Tibial nerve (tissue), 4 donors: Measurements from ENCODE around the gene FIP1L1. TPM values are rescaled to one million over a fixed set of nuclear protein-coding genes. Genes with fewer than 3 reads are reported as not detected.
"Not testable (repeated sequence)": the region's sequence is repeated elsewhere in the genome, so short reads cannot be mapped to it uniquely, and the experiment has no call there.

Experiments used
- DNase-seq, 2 donors: peaks; one replicate each; pipeline ENCODE4 v3.0.0-alpha.2; 2019; ENCODE audit warnings: low spot score in 2 of 2
- H3K27ac ChIP-seq, 4 donors: fragments of 200-600 bp; sonication (generic) in 3 of 4; one replicate each; pipeline ENCODE4 v1.5.1; 2017 to 2019; ENCODE audit warnings: mild to moderate bottlenecking in 1 of 4
- H3K27me3 ChIP-seq, 2 donors: fragments of 200-600 bp; sonication (generic) in 1 of 2; one replicate each; pipeline versions ENCODE4 v1.5.1 to v1.6.0; 2017 to 2019
- H3K36me3 ChIP-seq, 3 donors: fragments of 200-600 bp; sonication (generic); one replicate each; pipeline ENCODE4 v1.5.1; 2018 to 2019
- H3K4me1 ChIP-seq, 4 donors: fragments of 200-600 bp; sonication (generic) in 3 of 4; one replicate each; pipeline ENCODE4 v1.5.1; 2017 to 2019
- H3K4me3 ChIP-seq, 4 donors: fragments of 200-600 bp; sonication (generic) in 3 of 4; one replicate each; pipeline ENCODE4 v1.5.1; 2017 to 2019; ENCODE audit warnings: mild to moderate bottlenecking in 1 of 4, moderate library complexity in 1 of 4
- H3K9me3 ChIP-seq, 4 donors: fragments of 200-600 bp; sonication (generic) in 3 of 4; one replicate each; pipeline ENCODE4 v1.5.1; 2017 to 2019
- EP300 ChIP-seq, 2 donors: sonication (generic); formaldehyde crosslinking; IDR thresholded peaks; one replicate each; pipeline ENCODE4 v1.6.1; 2017; ENCODE audit warnings: antibody characterized with exemption in 2 of 2, mild to moderate bottlenecking in 1 of 2
- POLR2A ChIP-seq, 2 donors: fragments of 450-650 bp; IDR thresholded peaks; one replicate each; pipeline ENCODE4 v1.6.1; 2017; ENCODE audit warnings: antibody characterized with exemption in 2 of 2, mild to moderate bottlenecking in 2 of 2, moderate library complexity in 2 of 2
- WGBS, 2 donors: methylation state at CpG; one replicate each; pipeline ENCODE4 v1.1.5; 2018; 5-methylcytosine and 5-hydroxymethylcytosine counted together
- total RNA-seq, 4 donors: library from RNA; depleted of rRNA; stranded (reverse); fragments of >200 nt; gene quantifications; one replicate each; pipeline ENCODE4 v1.1.0, GENCODE V29; 2016
- TF ChIP-seq, protein P1 (sequence below), 5 experiments: fragments of 200-600 bp in 3 of 5; fragments of 450-650 bp in 2 of 5; sonication (generic) in 3 of 5; IDR thresholded peaks; one replicate each; pipeline ENCODE4 v1.5.1; 2016 to 2019; ENCODE audit warnings: antibody characterized with exemption in 5 of 5, mild to moderate bottlenecking in 3 of 5, moderate library complexity in 2 of 5

FIP1L1 gene
- total RNA-seq, 4 donors from 2014 or later = 43.2 to 56.4 (median 51.8) TPM

GRCh38 chr4:53459548-53459947 lies 82.1 kb downstream of the FIP1L1 start:
- no peak for DNase-seq
- TF ChIP-seq POLR2A (IDR thresholded peaks at IDR 0.05) (no peak), EP300 (IDR thresholded peaks at IDR 0.05) (no peak)
- TF ChIP-seq, protein P1, sequence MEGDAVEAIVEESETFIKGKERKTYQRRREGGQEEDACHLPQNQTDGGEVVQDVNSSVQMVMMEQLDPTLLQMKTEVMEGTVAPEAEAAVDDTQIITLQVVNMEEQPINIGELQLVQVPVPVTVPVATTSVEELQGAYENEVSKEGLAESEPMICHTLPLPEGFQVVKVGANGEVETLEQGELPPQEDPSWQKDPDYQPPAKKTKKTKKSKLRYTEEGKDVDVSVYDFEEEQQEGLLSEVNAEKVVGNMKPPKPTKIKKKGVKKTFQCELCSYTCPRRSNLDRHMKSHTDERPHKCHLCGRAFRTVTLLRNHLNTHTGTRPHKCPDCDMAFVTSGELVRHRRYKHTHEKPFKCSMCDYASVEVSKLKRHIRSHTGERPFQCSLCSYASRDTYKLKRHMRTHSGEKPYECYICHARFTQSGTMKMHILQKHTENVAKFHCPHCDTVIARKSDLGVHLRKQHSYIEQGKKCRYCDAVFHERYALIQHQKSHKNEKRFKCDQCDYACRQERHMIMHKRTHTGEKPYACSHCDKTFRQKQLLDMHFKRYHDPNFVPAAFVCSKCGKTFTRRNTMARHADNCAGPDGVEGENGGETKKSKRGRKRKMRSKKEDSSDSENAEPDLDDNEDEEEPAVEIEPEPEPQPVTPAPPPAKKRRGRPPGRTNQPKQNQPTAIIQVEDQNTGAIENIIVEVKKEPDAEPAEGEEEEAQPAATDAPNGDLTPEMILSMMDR (IDR thresholded peaks at IDR 0.05) = no peak
- H3K27ac ChIP-seq = no peak overlapping the region
- H3K36me3 ChIP-seq = peaks cover 0 to 70% (median 0%) of the 10 kb centered on the region in 3 donors
- H3K27me3 ChIP-seq = no peaks in the 10 kb centered on the region
- no peaks in the 10 kb centered on the region for H3K9me3 ChIP-seq
- H3K4me1 ChIP-seq = no peaks in the 10 kb centered on the region
- no peak overlapping the region for H3K4me3 ChIP-seq

GRCh38 chr4:53461244-53461643 lies 83.8 kb downstream of the FIP1L1 start:
- WGBS, 2 donors = 94 to 99% methylated on average over 2 of the region's 2 CpGs
- no peaks in the 10 kb centered on the region for H3K4me1 ChIP-seq
- peaks cover 0 to under 1% (median 0%) of the 10 kb centered on the region in 4 donors for H3K9me3 ChIP-seq
- no peaks in the 10 kb centered on the region for H3K27me3 ChIP-seq
- no peak for DNase-seq
- TF ChIP-seq POLR2A (IDR thresholded peaks at IDR 0.05) (no peak), EP300 (IDR thresholded peaks at IDR 0.05) (no peak)
- TF ChIP-seq, protein P1 (IDR thresholded peaks at IDR 0.05) = no peak
- peaks cover 0 to 53% (median 0%) of the 10 kb centered on the region in 3 donors for H3K36me3 ChIP-seq
- H3K4me3 ChIP-seq = no peak overlapping the region
- H3K27ac ChIP-seq = no peak overlapping the region

GRCh38 chr4:53463340-53463739 lies 85.9 kb downstream of the FIP1L1 start:
- 85 to 88% methylated on average over 5 of the region's 5 CpGs for WGBS, 2 donors
- Histone ChIP-seq H3K9me3 (peaks cover 0 to 19% (median 1%) of the 10 kb centered on the region in 4 donors), H3K4me3 (no peak overlapping the region)

GRCh38 chr4:53465281-53465680 lies 87.8 kb downstream of the FIP1L1 start:
- Histone ChIP-seq H3K36me3 (peaks cover 0 to 34% (median 0%) of the 10 kb centered on the region in 3 donors), H3K27ac (no peak overlapping the region), H3K9me3 (peaks cover 0 to 20% (median 1%) of the 10 kb centered on the region in 4 donors), H3K4me3 (no peak overlapping the region), H3K4me1 (no peaks in the 10 kb centered on the region), H3K27me3 (no peaks in the 10 kb centered on the region)
- WGBS, 2 donors = 69 to 71% methylated on average over 2 of the region's 2 CpGs
- DNase-seq = no peak
- TF ChIP-seq POLR2A (IDR thresholded peaks at IDR 0.05) (no peak), EP300 (IDR thresholded peaks at IDR 0.05) (no peak)
- TF ChIP-seq, protein P1 (IDR thresholded peaks at IDR 0.05) = no peak

More at GRCh38 chr4:53463340-53463739, 85.9 kb downstream of the FIP1L1 start:
- Histone ChIP-seq H3K27ac (no peak overlapping the region), H3K4me1 (no peaks in the 10 kb centered on the region), H3K36me3 (peaks cover 0 to 51% (median 0%) of the 10 kb centered on the region in 3 donors), H3K27me3 (no peaks in the 10 kb centered on the region)
- TF ChIP-seq POLR2A (IDR thresholded peaks at IDR 0.05) = no peak
- TF ChIP-seq, protein P1 (IDR thresholded peaks at IDR 0.05) = no peak
- TF ChIP-seq EP300 (IDR thresholded peaks at IDR 0.05) = no peak
- DNase-seq = no peak

DNA sequence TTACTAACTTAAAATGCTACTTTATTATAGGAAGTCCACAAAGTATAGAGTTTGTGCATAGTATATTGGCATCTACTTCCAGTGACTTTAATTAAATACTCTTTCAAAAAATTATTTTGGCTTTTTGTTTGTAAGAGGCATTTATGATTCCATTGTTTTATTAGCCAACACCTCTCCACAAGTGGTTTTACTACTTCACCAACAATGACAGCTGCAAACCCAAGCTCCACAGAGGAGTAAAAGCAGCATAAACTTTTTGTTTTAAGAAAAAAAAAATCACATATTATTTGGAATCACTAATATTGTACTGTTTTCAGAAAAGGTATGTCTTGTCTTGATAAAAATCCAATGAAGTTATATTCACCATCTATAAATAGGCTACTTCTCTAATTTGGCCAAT lies 88.5 kb downstream of the FIP1L1 start:
- Histone ChIP-seq H3K4me3 (no peak overlapping the region), H3K4me1 (no peaks in the 10 kb centered on the region), H3K36me3 (peaks cover 0 to 32% (median 0%) of the 10 kb centered on the region in 3 donors), H3K27me3 (no peaks in the 10 kb centered on the region), H3K27ac (no peak overlapping the region), H3K9me3 (peaks cover 0 to 20% (median 1%) of the 10 kb centered on the region in 4 donors)
- TF ChIP-seq POLR2A (IDR thresholded peaks at IDR 0.05) (no peak), EP300 (IDR thresholded peaks at IDR 0.05) (no peak)
- DNase-seq = no peak

- Histone ChIP-seq H3K9me3 (peaks cover 0 to 20% (median 1%) of the 10 kb centered on the region in 4 donors), H3K36me3 (peaks cover 0 to 25% (median 0%) of the 10 kb centered on the region in 3 donors)
- H3K27ac ChIP-seq, H3K27me3 ChIP-seq, H3K4me1 ChIP-seq, DNase-seq, H3K4me3 ChIP-seq: not testable (repeated sequence)
- WGBS, 2 donors = 96 to 100% methylated on average over 6 of the region's 6 CpGs
Measured at GRCh38 chr4:53466576-53466975, 89.1 kb downstream of the FIP1L1 start.
